H1 (cell line): ENCODE measurements around the gene POM121L2. TPM values are rescaled to one million over a fixed set of nuclear protein-coding genes. Genes with fewer than 3 reads are reported as not detected.

Source experiments
- CTCF ChIA-PET: fragments of 300-600 bp; sonication (Branson Sonifier 250); formaldehyde crosslinking; loops from one replicate; lab custom pipeline; 2021; ENCODE audit not compliant: partially characterized antibody; lab: Charles Lee
- POLR2A ChIA-PET: fragments of 300-600 bp; sonication (Branson Sonifier 250); formaldehyde crosslinking; loops from one replicate; lab custom pipeline; 2021; ENCODE audit warnings: inconsistent platforms; ENCODE audit not compliant: partially characterized antibody; lab: Charles Lee
- DNase-seq, 2 experiments: peaks; one replicate each; pipeline versions ENCODE4 v3.0.0 to v3.0.0-alpha.2; 2010 to 2022; ENCODE audit warnings: low spot score in 2 of 2, low read depth in 1 of 2, mixed read lengths in 1 of 2
- FAIRE-seq: peaks from 2 replicates; lab custom pipeline; 2011; peaks lifted over from hg19 to GRCh38; lab: Jason Lieb, UNC
- H2AFZ ChIP-seq: 2 replicates; pipeline ENCODE4 v1.8.1; 2012; ENCODE audit warnings: low read length, inconsistent platforms
- H2AK5ac ChIP-seq: 2 replicates; pipeline ENCODE4 v1.6.1; 2013; ENCODE audit warnings: low read depth, low read length
- H2BK120ac ChIP-seq: replicated peaks from 2 replicates; pipeline ENCODE3; 2013; ENCODE audit warnings: low read depth, low read length, inconsistent platforms
- H2BK12ac ChIP-seq: 2 replicates; pipeline ENCODE4 v1.6.1; 2013; ENCODE audit warnings: low read depth, low read length
- H2BK15ac ChIP-seq: 2 replicates; pipeline ENCODE4 v1.6.1; 2013; ENCODE audit warnings: low read length
- H2BK20ac ChIP-seq: 2 replicates; pipeline ENCODE4 v1.6.1; 2013; ENCODE audit warnings: low read length
- H2BK5ac ChIP-seq: 2 replicates; pipeline ENCODE4 v1.6.1; 2013; ENCODE audit warnings: low read depth, low read length
- H3K14ac ChIP-seq: 2 replicates; pipeline ENCODE4 v1.6.1; 2013; ENCODE audit warnings: inconsistent platforms; ENCODE audit not compliant: insufficient read length
- H3K18ac ChIP-seq: 2 replicates; pipeline ENCODE4 v1.6.1; 2013; ENCODE audit warnings: low read length; ENCODE audit errors: extremely low read depth
- H3K23ac ChIP-seq: 2 replicates; pipeline ENCODE4 v1.6.1; 2013; ENCODE audit warnings: inconsistent platforms; ENCODE audit not compliant: insufficient read length
- H3K23me2 ChIP-seq: 2 replicates; pipeline ENCODE4 v1.6.1; 2013; ENCODE audit warnings: low read depth, low read length
- H3K27ac ChIP-seq: 2 replicates; pipeline ENCODE4 v1.6.1; 2011; ENCODE audit warnings: low read depth, low read length, inconsistent platforms
- H3K27me3 ChIP-seq, 4 experiments: replicated peaks in 1 of 4; 1 replicate in 1 of 4; 2 replicates in 3 of 4; pipeline versions ENCODE4 v1.6.1 to v1.8.1; 2011 to 2013; ENCODE audit warnings: low read length in 3 of 4, mild to moderate bottlenecking in 3 of 4, inconsistent platforms in 2 of 4, mixed read lengths in 2 of 4, moderate library complexity in 1 of 4; ENCODE audit not compliant: control insufficient read depth in 3 of 4, insufficient read depth in 3 of 4; ENCODE audit errors: extremely low read depth in 1 of 4
- H3K36me3 ChIP-seq, 4 experiments: 2 replicates each; pipeline versions ENCODE4 v1.6.1 to v1.8.1; 2011 to 2013; ENCODE audit warnings: mild to moderate bottlenecking in 4 of 4, low read length in 3 of 4, moderate library complexity in 2 of 4, control low read depth in 1 of 4, inconsistent platforms in 1 of 4; ENCODE audit not compliant: insufficient read depth in 4 of 4, control insufficient read depth in 2 of 4
- H3K4ac ChIP-seq: replicated peaks from 2 replicates; pipeline ENCODE3; 2013; ENCODE audit warnings: low read length, low read depth, mixed read lengths, inconsistent platforms; ENCODE audit not compliant: insufficient read length
- H3K4me1 ChIP-seq, 4 experiments: replicated peaks in 1 of 4; 1 replicate in 1 of 4; 2 replicates in 3 of 4; pipeline versions ENCODE4 v1.6.1 to v1.8.1; 2011 to 2013; ENCODE audit warnings: low read length in 3 of 4, inconsistent platforms in 2 of 4, mixed read lengths in 1 of 4; ENCODE audit not compliant: insufficient read depth in 4 of 4, control insufficient read depth in 3 of 4
- H3K4me2 ChIP-seq, 2 experiments: 2 replicates each; pipeline versions ENCODE4 v1.6.1 to v1.8.1; 2011 to 2013; ENCODE audit warnings: low read depth in 2 of 2, low read length in 2 of 2, control low read depth in 1 of 2, inconsistent platforms in 1 of 2, mild to moderate bottlenecking in 1 of 2; ENCODE audit not compliant: insufficient read depth in 1 of 2
- H3K4me3 ChIP-seq, 4 experiments: fragments of 200-600, 300-600 bp in 1 of 4; sonication (generic), shearing (Covaris generic), sonication (Bioruptor Twin) in 1 of 4; 2 replicates each; pipeline versions ENCODE4 v1.5.1 to v1.8.1; 2011 to 2016; ENCODE audit warnings: low read length in 4 of 4, low read depth in 3 of 4, control low read depth in 2 of 4, inconsistent platforms in 2 of 4, mild to moderate bottlenecking in 2 of 4, mixed read lengths in 1 of 4, moderate library complexity in 1 of 4; ENCODE audit not compliant: insufficient read depth in 2 of 4; ENCODE audit errors: extremely low read depth in 1 of 4
- H3K56ac ChIP-seq: replicated peaks from 2 replicates; pipeline ENCODE3; 2013; ENCODE audit warnings: low read depth, mild to moderate bottlenecking, mixed read lengths, low read length, inconsistent platforms; ENCODE audit not compliant: insufficient read length
- H3K79me1 ChIP-seq: 2 replicates; pipeline ENCODE4 v1.6.1; 2013; ENCODE audit warnings: low read depth, low read length, control low read depth
- H3K79me2 ChIP-seq, 2 experiments: 2 replicates each; pipeline versions ENCODE4 v1.6.1 to v1.8.1; 2012 to 2013; ENCODE audit warnings: low read length in 2 of 2, mild to moderate bottlenecking in 2 of 2, inconsistent platforms in 1 of 2; ENCODE audit not compliant: insufficient read depth in 2 of 2, control insufficient read depth in 1 of 2
- H3K9ac ChIP-seq, 4 experiments: replicated peaks in 1 of 4; 1 replicate in 1 of 4; 2 replicates in 3 of 4; pipeline versions ENCODE4 v1.6.1 to v1.8.1; 2011 to 2013; ENCODE audit warnings: low read depth in 3 of 4, low read length in 3 of 4, control low read depth in 2 of 4, mild to moderate bottlenecking in 2 of 4, moderate library complexity in 2 of 4, inconsistent platforms in 1 of 4; ENCODE audit errors: extremely low read depth in 1 of 4
- H3K9me3 ChIP-seq, 2 experiments: 2 replicates each; pipeline versions ENCODE4 v1.6.1 to v1.8.1; 2012 to 2013; ENCODE audit warnings: mild to moderate bottlenecking in 2 of 2, moderate library complexity in 2 of 2, control low read depth in 1 of 2, inconsistent platforms in 1 of 2, low read depth in 1 of 2, low read length in 1 of 2, mixed read lengths in 1 of 2; ENCODE audit not compliant: insufficient read depth in 2 of 2
- H4K20me1 ChIP-seq, 2 experiments: replicated peaks in 1 of 2; 2 replicates each; pipeline versions ENCODE3 to v1.8.1; 2011 to 2013; ENCODE audit warnings: inconsistent platforms in 2 of 2, low read length in 2 of 2, mild to moderate bottlenecking in 1 of 2; ENCODE audit not compliant: insufficient read depth in 2 of 2, control insufficient read depth in 1 of 2
- H4K5ac ChIP-seq: 2 replicates; pipeline ENCODE4 v1.6.1; 2013; ENCODE audit warnings: low read length, low read depth, mixed read lengths, inconsistent platforms; ENCODE audit not compliant: insufficient read length
- H4K8ac ChIP-seq: 2 replicates; pipeline ENCODE4 v1.8.0; 2013; ENCODE audit warnings: mild to moderate bottlenecking, moderate library complexity, low read length, inconsistent platforms; ENCODE audit not compliant: insufficient read depth; ENCODE audit errors: extremely low read depth
- H4K91ac ChIP-seq: replicated peaks from 2 replicates; pipeline ENCODE3; 2013; ENCODE audit warnings: low read length, mixed read lengths, inconsistent platforms; ENCODE audit not compliant: insufficient read length
- RFX5 ChIP-seq: IDR thresholded peaks from 2 replicates; pipeline ENCODE4 v1.6.1; 2011; ENCODE audit warnings: low read depth, low read length, improper control_type of control experiment, borderline replicate concordance
- SUZ12 ChIP-seq: fragments of 200-600 bp; sonication (generic); IDR thresholded peaks from 2 replicates; pipeline ENCODE4 v1.6.1; 2012; ENCODE audit warnings: mild to moderate bottlenecking, inconsistent platforms, low read length, moderate library complexity, mixed read lengths
- ZNF274 ChIP-seq: IDR thresholded peaks from 2 replicates; pipeline ENCODE4 v1.7.0; 2012; ENCODE audit warnings: low read length, borderline replicate concordance; ENCODE audit errors: extremely low read depth
- WGBS, 2 experiments: shearing (Covaris generic) in 1 of 2; methylation state at CpG; one replicate each; pipeline versions ENCODE4 v1.1.6 to v1.1.7; 2013 to 2015; ENCODE audit warnings: low lambda C conversion rate in 2 of 2, mixed read lengths in 2 of 2, inconsistent platforms in 1 of 2, low coverage in 1 of 2, missing lambda C conversion rate in 1 of 2; ENCODE audit not compliant: insufficient replicate concordance in 2 of 2, insufficient coverage in 1 of 2, insufficient read length in 1 of 2; ENCODE audit errors: extremely low coverage in 1 of 2, missing lambda C conversion rate in 1 of 2; 5-methylcytosine and 5-hydroxymethylcytosine counted together
- polyA plus RNA-seq, 7 experiments: library from polyadenylated mRNA; depleted of rRNA in 3 of 7; stranded (reverse) in 5 of 7; unstranded in 2 of 7; fragments of >200 nt in 5 of 7; fragments of 200-250 nt in 2 of 7; gene quantifications; 1 replicate in 5 of 7; 2 replicates in 1 of 7; 4 replicates in 1 of 7; pipeline versions ENCODE4 v1.2.1 to v1.2.3, GENCODE V29; 2011 to 2013; ENCODE audit warnings: missing spikeins in 2 of 7, mixed read lengths in 2 of 7
- total RNA-seq: library from RNA; stranded (reverse); fragmentation: NEBNext Ultra II Directional; extraction: Animal tissue kit (Norgen Biotek cat#: 25700); gene quantifications from 2 replicates; pipeline ENCODE4 v1.2.1, GENCODE V29; 2021

Gene POM121L2
- total and polyA plus RNA-seq, 2 of the 8 experiments (the other 6 are each of a cell fraction or from before 2014, with no cell fraction given) = 0.05 to 0.09 TPM

DNA sequence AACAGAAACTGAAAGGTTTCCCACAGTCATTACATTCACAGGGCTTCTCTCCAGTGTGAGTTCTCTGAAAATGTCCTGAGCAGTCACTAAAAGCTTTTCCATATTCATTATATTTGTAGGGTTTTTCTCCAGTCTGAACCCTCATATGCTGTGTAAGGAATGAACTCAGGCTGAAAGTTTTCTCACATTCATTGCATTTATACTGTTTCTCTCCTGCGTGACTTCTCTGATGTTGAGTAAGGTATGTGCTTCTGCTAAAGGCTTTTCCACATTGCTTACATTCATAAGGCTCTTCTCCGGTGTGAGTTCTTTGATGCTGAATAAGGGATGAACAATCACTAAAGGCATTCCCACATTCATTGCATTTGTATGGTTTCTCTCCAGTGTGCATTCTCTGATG, 46.7 kb upstream of the POM121L2 start:
- H3K27me3 ChIP-seq = no peaks in the 10 kb centered on the region
- H3K79me1 ChIP-seq = no peaks in the 10 kb centered on the region
- H4K8ac ChIP-seq = no peak overlapping the region
- H3K36me3 ChIP-seq = peaks cover 0 to 28% (median 10%) of the 10 kb centered on the region in 4 experiments; a peak in 5 of 8 replicates
- H3K23me2 ChIP-seq = no peaks in the 10 kb centered on the region
- DNase-seq = no peak
- no peak overlapping the region for H3K23ac ChIP-seq
- H3K9ac ChIP-seq = no peak overlapping the region
- no peak overlapping the region for H3K27ac ChIP-seq
- TF ChIP-seq RFX5 (no peak), SUZ12 (no peak), ZNF274 (peak; percentile 88)
- H2BK20ac ChIP-seq = no peak overlapping the region
- ChIA-PET CTCF (no interaction called here), POLR2A (no interaction called here)
- peaks cover 34 to 38% of the 10 kb centered on the region in 2 experiments for H3K9me3 ChIP-seq
- no peak overlapping the region for H4K5ac ChIP-seq
- H3K79me2 ChIP-seq = no peaks in the 10 kb centered on the region
- no peak overlapping the region for H2BK120ac ChIP-seq
- no peak overlapping the region for H2BK5ac ChIP-seq
- no peaks in the 10 kb centered on the region for H4K20me1 ChIP-seq
- no peak for FAIRE-seq
- H3K4me1 ChIP-seq = no peaks in the 10 kb centered on the region
- H2AK5ac ChIP-seq = no peak overlapping the region
- H2BK15ac ChIP-seq = no peak overlapping the region
- no peak overlapping the region for H3K4ac ChIP-seq
- H3K18ac ChIP-seq = no peak overlapping the region
- H3K4me3 ChIP-seq = no peak overlapping the region
- H4K91ac ChIP-seq = no peak overlapping the region
- no peak overlapping the region for H3K56ac ChIP-seq
- no peak overlapping the region for H3K14ac ChIP-seq
- 83% methylated on average over 2 of the region's 2 CpGs; no CpG with 5 or more reads in 1 of the 2 experiments for WGBS, 2 experiments
- no peak overlapping the region for H3K4me2 ChIP-seq
- H2AFZ ChIP-seq = no peak overlapping the region
- H2BK12ac ChIP-seq = no peak overlapping the region
